GM19372 (cell line): ENCODE data around the gene TUG1.

Experiments
- ATAC-seq: cut with Tn5 transposase; IDR thresholded peaks from one replicate; pipeline ENCODE4 v1.9.1; 2021; ENCODE audit warnings: mild to moderate bottlenecking, low read depth, moderate library complexity; ENCODE audit not compliant: unreplicated experiment

Gene TUG1

GRCh38 chr22:30996462-30996861 is 27.4 kb downstream of the TUG1 start:
- ATAC-seq = no peak

GRCh38 chr22:30998329-30998728 is 29.3 kb downstream of the TUG1 start:
- no peak for ATAC-seq

GRCh38 chr22:31001124-31001770 is 32.2 kb downstream of the TUG1 start:
- no peak for ATAC-seq

GRCh38 chr22:31005535-31005934 is 36.5 kb downstream of the TUG1 start:
- no peak for ATAC-seq

- ATAC-seq = no peak
Measured at GRCh38 chr22:31019191-31019930, 50.3 kb downstream of the TUG1 start.

- no peak for ATAC-seq
Measured at GRCh38 chr22:31020334-31020733, 51.3 kb downstream of the TUG1 start.

- no peak for ATAC-seq
Measured at GRCh38 chr22:31022516-31022915, 53.5 kb downstream of the TUG1 start.
